ENCODE data around the gene CMTR2.
A peak's percentile ranks its signal among the peaks of the same experiment; 100 is the strongest.
"Not testable (repeated sequence)": the region's sequence is repeated elsewhere in the genome, so short reads cannot be mapped to it uniquely, and the experiment has no call there.

The CMTR2 gene

GRCh38 chr16:71297341-71297634 lies 8.1 kb upstream of the CMTR2 start:
- Histone ChIP-seq H3K9ac (ENCODE audit: low read depth, low read length) (no peak overlapping the region), H3K27ac (ENCODE audit: low read depth, low read length) (no peak overlapping the region), H3K4me1 (ENCODE audit: control insufficient read depth, insufficient read depth, low read length) (no peaks in the 10 kb centered on the region), H3K27me3 (ENCODE audit: control insufficient read depth, insufficient read depth, low read length) (no peaks in the 10 kb centered on the region), H3K4me3 (ENCODE audit: low read depth, low read length) (no peak overlapping the region), H3K9me3 (ENCODE audit: control insufficient read depth, insufficient read depth, low read length) (no peaks in the 10 kb centered on the region), H3K36me3 (ENCODE audit: control insufficient read depth, insufficient read depth, low read length) (no peaks in the 10 kb centered on the region)

- Histone ChIP-seq H3K9ac (ENCODE audit: low read depth, low read length) (no peak overlapping the region), H3K9me3 (ENCODE audit: control insufficient read depth, insufficient read depth, low read length) (no peaks in the 10 kb centered on the region), H3K27ac (ENCODE audit: low read depth, low read length) (no peak overlapping the region), H3K4me3 (ENCODE audit: low read depth, low read length) (no peak overlapping the region), H3K36me3 (ENCODE audit: control insufficient read depth, insufficient read depth, low read length) (no peaks in the 10 kb centered on the region), H3K4me1 (ENCODE audit: control insufficient read depth, insufficient read depth, low read length) (no peaks in the 10 kb centered on the region), H3K27me3 (ENCODE audit: control insufficient read depth, insufficient read depth, low read length) (no peaks in the 10 kb centered on the region)
Observed at GRCh38 chr16:71296584-71297340, 7.6 kb upstream of the CMTR2 start.

- H3K27me3 ChIP-seq (ENCODE audit: control insufficient read depth, insufficient read depth, low read length) = no peaks in the 10 kb centered on the region
- H3K9me3 ChIP-seq (ENCODE audit: control insufficient read depth, insufficient read depth, low read length) = no peaks in the 10 kb centered on the region
- H3K4me3 ChIP-seq (ENCODE audit: low read depth, low read length) = no peak overlapping the region
- no peaks in the 10 kb centered on the region for H3K36me3 ChIP-seq (ENCODE audit: control insufficient read depth, insufficient read depth, low read length)
- H3K27ac ChIP-seq (ENCODE audit: low read depth, low read length) = no peak overlapping the region
- no peaks in the 10 kb centered on the region for H3K4me1 ChIP-seq (ENCODE audit: control insufficient read depth, insufficient read depth, low read length)
- no peak overlapping the region for H3K9ac ChIP-seq (ENCODE audit: low read depth, low read length)
Observed at GRCh38 chr16:71295950-71296349, 6.7 kb upstream of the CMTR2 start.

- Histone ChIP-seq H3K27ac (ENCODE audit: low read depth, low read length) (no peak overlapping the region), H3K9ac (ENCODE audit: low read depth, low read length) (no peak overlapping the region)
Observed at GRCh38 chr16:71293919-71294318, 4.7 kb upstream of the CMTR2 start.

GRCh38 chr16:71292095-71292494 lies 2.9 kb upstream of the CMTR2 start:
- not testable (repeated sequence) for H3K9ac ChIP-seq (ENCODE audit: low read depth, low read length); H3K27ac ChIP-seq (ENCODE audit: low read depth, low read length); H3K9me3 ChIP-seq (ENCODE audit: control insufficient read depth, insufficient read depth, low read length); H3K36me3 ChIP-seq (ENCODE audit: control insufficient read depth, insufficient read depth, low read length); H3K4me3 ChIP-seq (ENCODE audit: low read depth, low read length); H3K27me3 ChIP-seq (ENCODE audit: control insufficient read depth, insufficient read depth, low read length)
- peaks cover 12% of the 10 kb centered on the region for H3K4me1 ChIP-seq (ENCODE audit: control insufficient read depth, insufficient read depth, low read length)

More at GRCh38 chr16:71293919-71294318, 4.7 kb upstream of the CMTR2 start:
- Histone ChIP-seq H3K36me3 (ENCODE audit: control insufficient read depth, insufficient read depth, low read length) (no peaks in the 10 kb centered on the region), H3K9me3 (ENCODE audit: control insufficient read depth, insufficient read depth, low read length) (no peaks in the 10 kb centered on the region), H3K4me3 (ENCODE audit: low read depth, low read length) (no peak overlapping the region), H3K27me3 (ENCODE audit: control insufficient read depth, insufficient read depth, low read length) (no peaks in the 10 kb centered on the region), H3K4me1 (ENCODE audit: control insufficient read depth, insufficient read depth, low read length) (0 out of 2 replicates have a peak, but pooled peaks cover 4% of the 10 kb centered on the region)

- peak overlapping the region; percentile 99 for H3K27ac ChIP-seq (ENCODE audit: low read depth, low read length)
- peak overlapping the region; percentile 55 for H3K4me3 ChIP-seq (ENCODE audit: low read depth, low read length)
- H3K9ac ChIP-seq (ENCODE audit: low read depth, low read length) = no peak overlapping the region
- no peaks in the 10 kb centered on the region for H3K9me3 ChIP-seq (ENCODE audit: control insufficient read depth, insufficient read depth, low read length)
- H3K27me3 ChIP-seq (ENCODE audit: control insufficient read depth, insufficient read depth, low read length) = no peaks in the 10 kb centered on the region
- peaks cover 23% of the 10 kb centered on the region for H3K36me3 ChIP-seq (ENCODE audit: control insufficient read depth, insufficient read depth, low read length)
- H3K4me1 ChIP-seq (ENCODE audit: control insufficient read depth, insufficient read depth, low read length) = peaks cover 12% of the 10 kb centered on the region
Observed at GRCh38 chr16:71289732-71290062, 495 bp upstream of the CMTR2 start.

GRCh38 chr16:71288570-71288889 lies 672 bp downstream of the CMTR2 start:
- Histone ChIP-seq H3K4me3 (ENCODE audit: low read depth, low read length) (peak overlapping the region; percentile 85), H3K9me3 (ENCODE audit: control insufficient read depth, insufficient read depth, low read length) (no peaks in the 10 kb centered on the region), H3K27me3 (ENCODE audit: control insufficient read depth, insufficient read depth, low read length) (no peaks in the 10 kb centered on the region), H3K36me3 (ENCODE audit: control insufficient read depth, insufficient read depth, low read length) (peaks cover 35% of the 10 kb centered on the region), H3K27ac (ENCODE audit: low read depth, low read length) (peak overlapping the region; percentile 99), H3K9ac (ENCODE audit: low read depth, low read length) (peak overlapping the region; percentile 68), H3K4me1 (ENCODE audit: control insufficient read depth, insufficient read depth, low read length) (peaks cover 12% of the 10 kb centered on the region)

- H3K4me3 ChIP-seq (ENCODE audit: low read depth, low read length) = peak overlapping the region; percentile 85
- no peaks in the 10 kb centered on the region for H3K9me3 ChIP-seq (ENCODE audit: control insufficient read depth, insufficient read depth, low read length)
Observed at GRCh38 chr16:71287911-71288310, 1.3 kb downstream of the CMTR2 start.

GRCh38 chr16:71287454-71287853 lies 1.7 kb downstream of the CMTR2 start:
- peaks cover 43% of the 10 kb centered on the region for H3K36me3 ChIP-seq (ENCODE audit: control insufficient read depth, insufficient read depth, low read length)
- no peaks in the 10 kb centered on the region for H3K27me3 ChIP-seq (ENCODE audit: control insufficient read depth, insufficient read depth, low read length)
- no peaks in the 10 kb centered on the region for H3K9me3 ChIP-seq (ENCODE audit: control insufficient read depth, insufficient read depth, low read length)
- no peak overlapping the region for H3K4me3 ChIP-seq (ENCODE audit: low read depth, low read length)
- H3K4me1 ChIP-seq (ENCODE audit: control insufficient read depth, insufficient read depth, low read length) = peaks cover 12% of the 10 kb centered on the region
- H3K9ac ChIP-seq (ENCODE audit: low read depth, low read length) = no peak overlapping the region
- no peak overlapping the region for H3K27ac ChIP-seq (ENCODE audit: low read depth, low read length)

More at GRCh38 chr16:71287911-71288310, 1.3 kb downstream of the CMTR2 start:
- H3K27ac ChIP-seq (ENCODE audit: low read depth, low read length) = no peak overlapping the region
- H3K4me1 ChIP-seq (ENCODE audit: control insufficient read depth, insufficient read depth, low read length) = peaks cover 12% of the 10 kb centered on the region
- no peaks in the 10 kb centered on the region for H3K27me3 ChIP-seq (ENCODE audit: control insufficient read depth, insufficient read depth, low read length)
- H3K36me3 ChIP-seq (ENCODE audit: control insufficient read depth, insufficient read depth, low read length) = peaks cover 38% of the 10 kb centered on the region
- no peak overlapping the region for H3K9ac ChIP-seq (ENCODE audit: low read depth, low read length)

GRCh38 chr16:71283612-71284011 lies 5.6 kb downstream of the CMTR2 start:
- H3K4me3 ChIP-seq (ENCODE audit: low read depth, low read length) = no peak overlapping the region
- no peak overlapping the region for H3K27ac ChIP-seq (ENCODE audit: low read depth, low read length)
- peaks cover 8% of the 10 kb centered on the region for H3K4me1 ChIP-seq (ENCODE audit: control insufficient read depth, insufficient read depth, low read length)
- peaks cover 44% of the 10 kb centered on the region for H3K36me3 ChIP-seq (ENCODE audit: control insufficient read depth, insufficient read depth, low read length)
- H3K9me3 ChIP-seq (ENCODE audit: control insufficient read depth, insufficient read depth, low read length) = no peaks in the 10 kb centered on the region
- no peaks in the 10 kb centered on the region for H3K27me3 ChIP-seq (ENCODE audit: control insufficient read depth, insufficient read depth, low read length)
- H3K9ac ChIP-seq (ENCODE audit: low read depth, low read length) = no peak overlapping the region

- Histone ChIP-seq H3K27me3 (ENCODE audit: control insufficient read depth, insufficient read depth, low read length) (no peaks in the 10 kb centered on the region), H3K9ac (ENCODE audit: low read depth, low read length) (no peak overlapping the region), H3K9me3 (ENCODE audit: control insufficient read depth, insufficient read depth, low read length) (no peaks in the 10 kb centered on the region), H3K4me1 (ENCODE audit: control insufficient read depth, insufficient read depth, low read length) (peaks cover 3% of the 10 kb centered on the region), H3K4me3 (ENCODE audit: low read depth, low read length) (no peak overlapping the region), H3K27ac (ENCODE audit: low read depth, low read length) (no peak overlapping the region), H3K36me3 (ENCODE audit: control insufficient read depth, insufficient read depth, low read length) (peaks cover 44% of the 10 kb centered on the region)
Observed at GRCh38 chr16:71282943-71283342, 6.3 kb downstream of the CMTR2 start.
